Measurements from ENCODE around the gene DBP. TPM values are rescaled to one million over a fixed set of nuclear protein-coding genes. Genes with fewer than 3 reads are reported as not detected.

DBP gene
- total RNA-seq, 1 experiment from 2014 or later: 14.2 TPM

DNA sequence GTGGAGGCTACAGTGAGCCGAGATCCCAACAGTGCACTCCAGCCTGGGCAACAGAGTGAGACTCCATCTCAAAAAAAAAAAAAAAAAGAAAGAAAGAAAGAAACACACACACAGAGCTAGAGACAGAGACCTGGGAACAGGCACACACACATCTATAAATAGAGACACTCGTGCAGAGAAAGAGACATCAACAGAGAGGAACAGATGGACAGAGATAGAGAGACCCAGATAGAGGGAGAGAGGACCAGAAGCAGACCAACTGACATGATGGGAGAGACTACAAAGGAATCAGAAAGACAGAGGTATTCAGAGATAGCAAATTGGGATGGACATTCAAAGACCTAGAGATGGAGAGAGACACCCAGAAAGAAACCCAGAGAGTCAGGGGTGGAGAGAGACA is 11.0 kb upstream of the DBP start:
- no peak for DNase-seq (ENCODE audit: low spot score)
- BruUV-seq (replicated peaks): no TSS peak
- Histone ChIP-seq H3K27me3 (replicated peaks; ENCODE audit: insufficient read depth, low read depth, low read length, poor library complexity) (no peaks in the 10 kb centered on the region), H3K4me3 (ENCODE audit: low read depth, low read length, poor library complexity, severe bottlenecking) (no peak overlapping the region), H3K36me3 (ENCODE audit: insufficient read depth, low read length, poor library complexity, severe bottlenecking) (no peaks in the 10 kb centered on the region), H3K4me1 (ENCODE audit: insufficient read depth, low read length, poor library complexity, severe bottlenecking) (peaks cover 26% of the 10 kb centered on the region), H3K9me3 (ENCODE audit: low read depth, low read length, poor library complexity, severe bottlenecking) (no peaks in the 10 kb centered on the region), H3K27ac (ENCODE audit: low read depth, low read length, poor library complexity, severe bottlenecking) (no peak overlapping the region)
- intact Hi-C loops (cut with micrococcal nuclease; ENCODE audit: unreplicated experiment): loop anchor here (5.0 to 10.0 kb wide), 4 partner anchors 64 to 317 kb away; partner anchors contain the start of genes FTL and HSD17B14
- CTCF ChIA-PET: no interaction called here
- POLR2A ChIA-PET (ENCODE audit: low non-redundant PET): no interaction called here
- TF ChIP-seq, protein P1, sequence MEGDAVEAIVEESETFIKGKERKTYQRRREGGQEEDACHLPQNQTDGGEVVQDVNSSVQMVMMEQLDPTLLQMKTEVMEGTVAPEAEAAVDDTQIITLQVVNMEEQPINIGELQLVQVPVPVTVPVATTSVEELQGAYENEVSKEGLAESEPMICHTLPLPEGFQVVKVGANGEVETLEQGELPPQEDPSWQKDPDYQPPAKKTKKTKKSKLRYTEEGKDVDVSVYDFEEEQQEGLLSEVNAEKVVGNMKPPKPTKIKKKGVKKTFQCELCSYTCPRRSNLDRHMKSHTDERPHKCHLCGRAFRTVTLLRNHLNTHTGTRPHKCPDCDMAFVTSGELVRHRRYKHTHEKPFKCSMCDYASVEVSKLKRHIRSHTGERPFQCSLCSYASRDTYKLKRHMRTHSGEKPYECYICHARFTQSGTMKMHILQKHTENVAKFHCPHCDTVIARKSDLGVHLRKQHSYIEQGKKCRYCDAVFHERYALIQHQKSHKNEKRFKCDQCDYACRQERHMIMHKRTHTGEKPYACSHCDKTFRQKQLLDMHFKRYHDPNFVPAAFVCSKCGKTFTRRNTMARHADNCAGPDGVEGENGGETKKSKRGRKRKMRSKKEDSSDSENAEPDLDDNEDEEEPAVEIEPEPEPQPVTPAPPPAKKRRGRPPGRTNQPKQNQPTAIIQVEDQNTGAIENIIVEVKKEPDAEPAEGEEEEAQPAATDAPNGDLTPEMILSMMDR (conservative IDR thresholded peaks at IDR 0.05; ENCODE audit: low read depth, low read length): no peak
- no peak for TF ChIP-seq EZH2 (IDR thresholded peaks at IDR 0.05; ENCODE audit: borderline replicate concordance, low read depth, low read length, poor library complexity, severe bottlenecking)

DNA sequence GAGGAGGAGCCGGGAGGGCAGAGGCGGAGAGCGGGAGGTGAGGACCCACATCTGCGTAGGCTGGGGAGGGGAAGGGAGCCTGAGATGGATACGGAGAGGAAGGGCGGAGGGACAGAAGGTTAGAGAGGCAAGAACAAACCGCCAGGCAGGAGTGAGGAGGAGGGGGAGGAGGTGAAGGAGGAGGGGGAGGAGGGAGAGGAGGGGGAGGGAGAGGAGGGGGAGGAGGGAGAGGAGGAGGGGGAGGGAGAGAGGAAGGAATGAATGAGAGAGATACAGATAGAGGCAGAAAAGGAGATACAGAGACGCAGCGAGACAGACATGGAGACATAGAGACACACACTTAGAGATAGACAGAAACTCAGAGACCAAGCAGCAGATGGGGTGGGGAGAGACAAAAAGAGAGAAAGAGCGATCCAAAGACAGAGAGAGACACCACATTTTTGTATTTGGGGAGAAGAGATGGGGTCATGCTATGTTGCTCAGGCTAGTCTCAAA is 9.6 kb upstream of the DBP start:
- no peak for DNase-seq (ENCODE audit: low spot score)
- Histone ChIP-seq H3K27ac (ENCODE audit: low read depth, low read length, poor library complexity, severe bottlenecking) (peak overlapping the region; percentile 77), H3K36me3 (ENCODE audit: insufficient read depth, low read length, poor library complexity, severe bottlenecking) (no peaks in the 10 kb centered on the region), H3K4me3 (ENCODE audit: low read depth, low read length, poor library complexity, severe bottlenecking) (peak overlapping the region; percentile 62), H3K27me3 (replicated peaks; ENCODE audit: insufficient read depth, low read depth, low read length, poor library complexity) (no peaks in the 10 kb centered on the region), H3K4me1 (ENCODE audit: insufficient read depth, low read length, poor library complexity, severe bottlenecking) (peaks cover 26% of the 10 kb centered on the region), H3K9me3 (ENCODE audit: low read depth, low read length, poor library complexity, severe bottlenecking) (no peaks in the 10 kb centered on the region)
- TF ChIP-seq, protein P1 (conservative IDR thresholded peaks at IDR 0.05; ENCODE audit: low read depth, low read length): no peak
- no peak for TF ChIP-seq EZH2 (IDR thresholded peaks at IDR 0.05; ENCODE audit: borderline replicate concordance, low read depth, low read length, poor library complexity, severe bottlenecking)
- ChIA-PET CTCF (no interaction called here), POLR2A (ENCODE audit: low non-redundant PET) (no interaction called here)
- BruUV-seq (replicated peaks): no TSS peak
- intact Hi-C loops (cut with micrococcal nuclease; ENCODE audit: unreplicated experiment): loop anchor here (5.0 to 10.0 kb wide), 4 partner anchors 66 to 318 kb away; partner anchors contain the start of genes FTL and HSD17B14

DNA sequence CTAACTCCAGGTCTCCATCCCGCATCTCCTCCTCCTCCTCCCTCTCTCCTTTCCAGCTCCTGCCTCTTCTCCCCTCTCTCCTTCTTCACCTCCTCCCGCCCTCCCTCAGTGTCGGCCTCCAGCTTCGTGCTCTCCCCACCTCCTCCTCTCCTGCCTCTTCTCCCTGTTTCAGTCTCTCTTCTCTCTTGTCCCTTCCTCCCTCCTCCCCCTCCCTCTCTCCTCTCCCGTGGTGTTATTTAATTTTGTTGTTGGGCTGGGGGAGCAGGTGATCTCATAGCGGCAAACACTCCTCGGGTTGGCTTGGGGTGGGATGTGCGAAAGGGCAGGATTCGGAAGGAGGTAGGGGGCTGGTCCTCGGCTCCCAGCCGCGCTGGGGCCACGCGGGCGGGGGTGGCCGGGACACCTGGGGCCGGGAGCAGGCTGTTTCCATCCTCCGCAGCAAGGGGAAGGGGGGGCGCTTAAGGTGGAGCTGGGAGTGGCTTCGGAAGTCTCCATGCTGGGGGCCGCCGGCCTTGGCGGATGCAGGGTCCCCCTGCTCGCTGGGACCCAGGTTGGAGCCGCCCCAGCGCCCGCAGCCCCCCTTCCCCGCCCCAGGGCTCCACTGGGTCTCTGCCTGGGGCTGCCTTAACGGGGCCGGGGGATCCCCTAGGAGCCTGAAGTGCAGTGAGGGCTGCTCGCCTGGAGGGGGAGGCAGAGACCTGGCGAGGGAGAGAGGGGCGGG is 9.0 kb upstream of the DBP start, which contains the start of gene CA11:
Gene CA11, minus strand, starts transcription at position 187 of the 721 bp plus-strand sequence. CDS start 555 bp downstream, outside the sequence.
- Histone ChIP-seq H3K36me3 (ENCODE audit: insufficient read depth, low read length, poor library complexity, severe bottlenecking) (no peaks in the 10 kb centered on the region), H3K27me3 (replicated peaks; ENCODE audit: insufficient read depth, low read depth, low read length, poor library complexity) (no peaks in the 10 kb centered on the region), H3K4me3 (ENCODE audit: low read depth, low read length, poor library complexity, severe bottlenecking) (peak within 1 kb of the TSS; percentile 62), H3K9me3 (ENCODE audit: low read depth, low read length, poor library complexity, severe bottlenecking) (no peaks in the 10 kb centered on the region), H3K27ac (ENCODE audit: low read depth, low read length, poor library complexity, severe bottlenecking) (peak within 1 kb of the TSS; percentile 77), H3K4me1 (ENCODE audit: insufficient read depth, low read length, poor library complexity, severe bottlenecking) (peaks cover 26% of the 10 kb centered on the region)
- POLR2A ChIA-PET (ENCODE audit: low non-redundant PET): no interaction called here
- intact Hi-C loops (cut with micrococcal nuclease; ENCODE audit: unreplicated experiment): loop anchor here (5.0 to 10.0 kb wide), 4 partner anchors 66 to 319 kb away; partner anchors contain the start of genes FTL and HSD17B14
- TF ChIP-seq, protein P1 (conservative IDR thresholded peaks at IDR 0.05; ENCODE audit: low read depth, low read length): peak; percentile 94
- no peak for TF ChIP-seq EZH2 (IDR thresholded peaks at IDR 0.05; ENCODE audit: borderline replicate concordance, low read depth, low read length, poor library complexity, severe bottlenecking)
- BruUV-seq (replicated peaks): no TSS peak
- peak; percentile 97 for DNase-seq (ENCODE audit: low spot score)
- CTCF ChIA-PET: interaction anchor here (0.6 to 1.8 kb wide), 5 partner anchors 68 to 324 kb away, joined by 3 to 8 read pairs (median 4); no protein-coding TSS in a partner anchor

Data from A673 (cell line).